Gastrocnemius medialis (tissue), 4 donors: ENCODE data around the gene ITPR2.

Experiments used
- CTCF ChIP-seq, 5 experiments: fragments of 450-650 bp in 3 of 5; fragments of 200-600 bp in 2 of 5; sonication (generic) in 2 of 5; IDR thresholded peaks in 4 of 5; conservative IDR thresholded peaks in 1 of 5; 1 replicate in 4 of 5; 2 replicates in 1 of 5; pipeline ENCODE4 v1.5.1; 2016 to 2019; ENCODE audit warnings: antibody characterized with exemption in 5 of 5, mild to moderate bottlenecking in 3 of 5, moderate library complexity in 3 of 5
- POLR2A ChIP-seq, 2 donors: fragments of 450-650 bp; IDR thresholded peaks; one replicate each; pipeline ENCODE4 v1.6.1; 2017; ENCODE audit warnings: antibody characterized with exemption in 2 of 2, mild to moderate bottlenecking in 2 of 2, moderate library complexity in 2 of 2

- TF ChIP-seq POLR2A (IDR thresholded peaks at IDR 0.05) (no peak), CTCF (IDR thresholded peaks at IDR 0.05 in 4 of 5, conservative IDR thresholded peaks at IDR 0.05 in 1 of 5) (no peak)
These were observed 50.4 kb downstream of the ITPR2 start for GRCh38 chr12:26782372-26783130.
